NCI-H524 (cell line): Measurements from ENCODE around the gene NEURL4.

ENCODE experiments used
- DNase-seq, 2 experiments: peaks; one replicate each; lab custom pipeline; 2025; lab: John Stamatoyannopoulos, UW

The NEURL4 gene

GRCh38 chr17:7304179-7304578 is 25.0 kb downstream of the NEURL4 start:
- no peak for DNase-seq

GRCh38 chr17:7296189-7296861 is 32.8 kb downstream of the NEURL4 start:
- DNase-seq, result peak in 1 of 2 experiments; percentile 63

GRCh38 chr17:7295230-7296180 is 33.6 kb downstream of the NEURL4 start:
- DNase-seq, result no peak

GRCh38 chr17:7294614-7295153 is 34.5 kb downstream of the NEURL4 start, which contains the start of gene YBX2:
TSS of gene YBX2 (minus strand) at chr17:7294639. CDS start at chr17:7294500, 139 bp downstream.
- DNase-seq, result peak; percentile 23 to 56

GRCh38 chr17:7293816-7294613 is 35.1 kb downstream of the NEURL4 start:
- DNase-seq, result no peak

GRCh38 chr17:7293159-7293558 is 36.0 kb downstream of the NEURL4 start:
- DNase-seq, result no peak

GRCh38 chr17:7292729-7293128 is 36.4 kb downstream of the NEURL4 start:
- no peak for DNase-seq

- DNase-seq, result no peak
Observed at GRCh38 chr17:7292194-7292593, 36.9 kb downstream of the NEURL4 start.

GRCh38 chr17:7290685-7291084 is 38.5 kb downstream of the NEURL4 start:
- no peak for DNase-seq

GRCh38 chr17:7290166-7290565 is 39.0 kb downstream of the NEURL4 start:
- DNase-seq, result no peak

GRCh38 chr17:7289256-7290032 is 39.7 kb downstream of the NEURL4 start:
- DNase-seq, result no peak

GRCh38 chr17:7285679-7286078 is 43.5 kb downstream of the NEURL4 start:
- DNase-seq, result no peak

- DNase-seq, result no peak
Observed at GRCh38 chr17:7284911-7285310, 44.2 kb downstream of the NEURL4 start.

- DNase-seq, result no peak
Observed at GRCh38 chr17:7283471-7284216, 45.5 kb downstream of the NEURL4 start.

GRCh38 chr17:7282752-7283321 is 46.3 kb downstream of the NEURL4 start:
- DNase-seq, result no peak

GRCh38 chr17:7281953-7282751 is 47.0 kb downstream of the NEURL4 start:
- DNase-seq, result no peak

GRCh38 chr17:7281074-7281952 is 47.8 kb downstream of the NEURL4 start, which contains the start of gene SLC2A4:
TSS of gene SLC2A4 (plus strand) at chr17:7281718. CDS start at chr17:7281935, 217 bp downstream.
- DNase-seq, result peak; percentile 55 to 83

GRCh38 chr17:7280519-7281073 is 48.5 kb downstream of the NEURL4 start:
- peak; percentile 49 to 71 for DNase-seq
